Mucosa of stomach (tissue), 1 donor: ENCODE data around the gene SLC37A1.
"Not testable (repeated sequence)": the region's sequence is repeated elsewhere in the genome, so short reads cannot be mapped to it uniquely, and the experiment has no call there.

ENCODE experiments used
- H3K27me3 ChIP-seq: one replicate; pipeline ENCODE4 v1.7.0; 2013; ENCODE audit warnings: mild to moderate bottlenecking, low read length; ENCODE audit not compliant: control insufficient read depth, insufficient read depth
- H3K36me3 ChIP-seq: one replicate; pipeline ENCODE4 v1.7.0; 2013; ENCODE audit warnings: low read length; ENCODE audit not compliant: control insufficient read depth, insufficient read depth
- H3K4me1 ChIP-seq: one replicate; pipeline ENCODE4 v1.7.0; 2013; ENCODE audit warnings: mild to moderate bottlenecking, low read length; ENCODE audit not compliant: control insufficient read depth, insufficient read depth
- H3K4me3 ChIP-seq: one replicate; pipeline ENCODE4 v1.7.0; 2013; ENCODE audit warnings: low read length
- H3K9ac ChIP-seq: one replicate; pipeline ENCODE4 v1.7.0; 2013; ENCODE audit warnings: mild to moderate bottlenecking, low read length, moderate library complexity
- H3K9me3 ChIP-seq: one replicate; pipeline ENCODE4 v1.7.0; 2013; ENCODE audit warnings: mild to moderate bottlenecking, low read length, moderate library complexity; ENCODE audit not compliant: control insufficient read depth
- donor health status: Pancreatic carcinoma.

The SLC37A1 gene

DNA sequence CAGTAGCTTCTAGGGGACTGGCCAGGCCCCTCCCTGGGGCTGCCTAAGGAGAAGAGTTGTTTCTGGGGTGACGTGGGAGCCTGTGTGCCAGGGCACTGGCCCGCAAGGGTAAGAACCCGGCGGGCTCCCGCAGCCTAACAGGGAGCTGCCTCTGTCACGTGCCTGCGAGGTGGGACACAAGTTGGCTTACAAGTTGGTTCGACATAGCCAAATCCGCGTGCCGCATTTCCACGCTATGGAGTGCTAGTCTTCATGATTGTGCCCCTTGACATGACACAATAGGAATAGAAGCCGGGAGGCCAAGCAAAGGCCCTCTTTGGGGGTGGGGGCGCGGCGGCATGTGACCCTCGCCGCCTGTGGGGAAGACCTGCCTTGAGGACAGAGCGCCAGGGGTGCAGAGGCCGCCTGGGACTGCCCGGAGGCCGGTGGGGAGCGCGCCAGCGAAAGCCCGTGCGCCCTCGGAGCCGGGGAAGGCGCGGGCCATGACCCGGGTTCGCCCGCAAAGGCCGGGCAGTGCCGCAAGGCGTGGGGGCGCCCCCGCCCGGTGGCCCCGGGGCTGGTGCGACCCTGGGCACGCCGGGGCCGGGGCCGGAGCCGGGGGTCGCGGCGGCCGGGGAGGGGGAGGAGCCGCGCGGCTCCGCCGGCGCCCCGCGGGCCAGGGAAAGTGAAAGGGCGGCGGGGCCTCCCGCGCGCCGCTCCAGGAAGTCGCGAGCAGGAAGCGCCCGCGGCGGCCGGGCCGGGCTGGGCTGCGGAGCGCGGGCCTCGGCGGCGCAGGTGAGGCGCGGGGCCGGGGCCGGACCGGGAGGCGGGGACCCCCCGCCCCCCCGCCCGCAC is at the start of gene SLC37A1:
SLC37A1 (plus strand) TSS at position 702 of the 834 bp plus-strand sequence. CDS start 4,603 bp downstream, outside the sequence.
- no peaks in the 10 kb centered on the region for H3K27me3 ChIP-seq
- peaks cover 46% of the 10 kb centered on the region for H3K4me1 ChIP-seq
- peak within 1 kb of the TSS; percentile 93 for H3K9ac ChIP-seq
- peak within 1 kb of the TSS; percentile 47 for H3K4me3 ChIP-seq
- no peaks in the 10 kb centered on the region for H3K36me3 ChIP-seq
- no peaks in the 10 kb centered on the region for H3K9me3 ChIP-seq

- no peak overlapping the region for H3K9ac ChIP-seq
- peaks cover 94% of the 10 kb centered on the region for H3K4me1 ChIP-seq
- H3K4me3 ChIP-seq: no peak overlapping the region
- H3K9me3 ChIP-seq: no peaks in the 10 kb centered on the region
- no peaks in the 10 kb centered on the region for H3K36me3 ChIP-seq
- no peaks in the 10 kb centered on the region for H3K27me3 ChIP-seq
Measured at GRCh38 chr21:42463861-42464515, 49.7 kb upstream of the SLC37A1 start.

DNA sequence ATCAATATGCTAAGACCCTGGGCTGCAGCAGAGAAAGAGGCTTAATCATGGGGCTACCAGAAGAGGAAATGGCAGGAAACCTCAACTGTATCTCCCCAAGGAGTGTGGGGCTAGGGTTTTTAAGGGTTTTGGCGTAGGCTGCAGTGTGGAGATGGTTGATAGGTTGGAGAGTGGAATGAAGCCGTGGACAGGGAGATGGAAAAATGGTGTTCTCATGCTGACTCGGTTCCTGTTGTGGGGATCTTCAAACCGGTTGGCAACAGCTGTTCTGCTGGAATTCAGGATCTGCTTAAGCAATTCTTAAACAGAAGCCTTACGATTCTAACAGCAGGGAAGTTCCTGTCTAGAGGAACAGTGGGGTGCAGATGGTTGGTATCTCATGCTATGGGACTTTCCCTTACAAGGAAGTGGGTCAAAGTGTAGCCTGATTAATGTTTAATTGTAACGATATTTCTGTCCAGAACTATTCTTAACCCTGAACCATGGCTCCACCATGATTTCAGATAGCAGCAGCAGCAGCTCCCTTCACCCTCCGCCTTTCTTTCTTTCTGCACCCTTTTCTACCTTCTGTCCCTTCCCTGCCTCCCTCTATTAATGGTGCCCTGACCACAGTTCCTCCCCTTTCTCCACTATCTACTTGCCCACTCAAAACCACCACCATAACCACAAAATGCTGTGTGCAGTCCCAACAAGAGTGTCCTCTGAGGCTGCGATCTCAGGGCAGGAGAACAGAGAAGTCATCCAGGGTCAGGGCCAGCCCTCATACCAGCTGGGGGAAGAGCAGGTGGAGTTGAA is 48.4 kb upstream of the SLC37A1 start:
- no peak overlapping the region for H3K9ac ChIP-seq
- no peaks in the 10 kb centered on the region for H3K36me3 ChIP-seq
- peaks cover 94% of the 10 kb centered on the region for H3K4me1 ChIP-seq
- no peak overlapping the region for H3K4me3 ChIP-seq
- no peaks in the 10 kb centered on the region for H3K27me3 ChIP-seq
- no peaks in the 10 kb centered on the region for H3K9me3 ChIP-seq

- Histone ChIP-seq H3K9me3 (no peaks in the 10 kb centered on the region), H3K27me3 (no peaks in the 10 kb centered on the region), H3K4me3 (no peak overlapping the region), H3K36me3 (no peaks in the 10 kb centered on the region), H3K4me1 (peaks cover 88% of the 10 kb centered on the region), H3K9ac (no peak overlapping the region)
Measured at GRCh38 chr21:42465803-42466127, 47.9 kb upstream of the SLC37A1 start.

DNA sequence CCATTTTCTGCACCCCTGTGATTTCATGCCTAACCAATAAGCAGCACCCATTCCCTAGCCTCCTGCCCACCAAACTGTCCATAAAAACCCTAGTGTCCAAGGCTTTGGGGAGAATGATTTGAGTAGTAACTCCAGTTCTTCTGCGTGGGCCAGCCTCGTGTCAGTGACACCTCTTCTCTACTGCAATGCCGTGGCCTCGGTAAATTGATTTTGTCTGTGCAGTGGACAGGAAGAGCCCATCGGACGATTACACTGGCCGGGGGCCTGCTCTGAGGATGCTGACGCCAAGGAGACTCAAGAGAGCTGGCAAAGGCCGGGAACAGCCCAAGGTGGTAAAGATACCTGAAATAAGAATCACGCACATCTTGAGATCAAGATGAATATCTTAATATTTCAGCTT is 47.0 kb upstream of the SLC37A1 start:
- H3K9ac ChIP-seq: no peak overlapping the region
- no peak overlapping the region for H3K4me3 ChIP-seq
- no peaks in the 10 kb centered on the region for H3K36me3 ChIP-seq
- H3K4me1 ChIP-seq: peaks cover 79% of the 10 kb centered on the region
- no peaks in the 10 kb centered on the region for H3K9me3 ChIP-seq
- H3K27me3 ChIP-seq: no peaks in the 10 kb centered on the region

GRCh38 chr21:42467140-42467983 is 46.3 kb upstream of the SLC37A1 start:
- Histone ChIP-seq H3K4me3 (no peak overlapping the region), H3K4me1 (peaks cover 72% of the 10 kb centered on the region), H3K9me3 (no peaks in the 10 kb centered on the region), H3K36me3 (no peaks in the 10 kb centered on the region), H3K9ac (no peak overlapping the region), H3K27me3 (no peaks in the 10 kb centered on the region)

- Histone ChIP-seq H3K27me3 (no peaks in the 10 kb centered on the region), H3K9ac (no peak overlapping the region), H3K4me1 (peaks cover 62% of the 10 kb centered on the region), H3K36me3 (no peaks in the 10 kb centered on the region), H3K4me3 (no peak overlapping the region), H3K9me3 (no peaks in the 10 kb centered on the region)
Measured at GRCh38 chr21:42468491-42469131, 45.0 kb upstream of the SLC37A1 start.

DNA sequence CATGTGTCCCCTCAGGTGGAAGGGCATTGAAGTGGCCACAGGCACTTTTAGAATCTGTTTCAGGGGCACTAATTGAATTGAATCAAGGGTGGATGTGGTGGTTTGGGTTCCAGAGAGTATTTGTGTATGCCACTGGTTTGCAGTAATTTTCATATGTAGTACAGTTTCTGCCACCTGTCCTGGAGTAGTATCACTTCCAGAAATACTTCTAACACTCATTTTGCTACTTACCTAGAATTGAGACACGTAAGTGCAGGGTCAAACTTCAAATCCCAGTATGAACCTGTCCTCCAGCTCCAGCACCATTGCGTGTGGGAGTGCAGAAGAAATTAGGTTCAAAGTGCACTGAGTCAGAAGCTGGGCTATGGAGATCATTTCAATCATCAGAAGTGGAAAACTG is 44.4 kb upstream of the SLC37A1 start:
- no peaks in the 10 kb centered on the region for H3K9me3 ChIP-seq
- H3K9ac ChIP-seq: no peak overlapping the region
- no peaks in the 10 kb centered on the region for H3K27me3 ChIP-seq
- H3K4me1 ChIP-seq: peaks cover 62% of the 10 kb centered on the region
- H3K4me3 ChIP-seq: no peak overlapping the region
- no peaks in the 10 kb centered on the region for H3K36me3 ChIP-seq

DNA sequence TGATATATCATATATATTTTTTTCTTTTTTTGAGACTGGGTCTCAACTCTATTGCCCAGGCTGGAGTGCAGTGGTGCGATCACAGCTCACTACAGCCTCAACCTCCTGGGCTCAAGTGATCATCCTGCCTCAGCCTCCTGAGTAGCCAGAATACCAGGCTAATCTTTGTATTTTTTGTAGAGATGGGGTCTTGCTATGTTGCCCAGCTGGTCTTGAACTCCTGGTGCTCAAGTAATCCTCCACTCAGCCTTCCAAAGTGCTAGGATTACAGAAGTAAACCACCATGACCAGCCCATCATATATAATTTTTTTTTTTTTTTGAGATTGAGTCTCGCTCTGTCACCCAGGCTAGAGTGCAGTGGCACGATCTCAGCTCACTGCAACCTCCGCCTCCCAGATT is 43.9 kb upstream of the SLC37A1 start:
- H3K9ac ChIP-seq, H3K4me3 ChIP-seq, H3K9me3 ChIP-seq, H3K36me3 ChIP-seq, H3K27me3 ChIP-seq: not testable (repeated sequence)
- peaks cover 62% of the 10 kb centered on the region for H3K4me1 ChIP-seq

DNA sequence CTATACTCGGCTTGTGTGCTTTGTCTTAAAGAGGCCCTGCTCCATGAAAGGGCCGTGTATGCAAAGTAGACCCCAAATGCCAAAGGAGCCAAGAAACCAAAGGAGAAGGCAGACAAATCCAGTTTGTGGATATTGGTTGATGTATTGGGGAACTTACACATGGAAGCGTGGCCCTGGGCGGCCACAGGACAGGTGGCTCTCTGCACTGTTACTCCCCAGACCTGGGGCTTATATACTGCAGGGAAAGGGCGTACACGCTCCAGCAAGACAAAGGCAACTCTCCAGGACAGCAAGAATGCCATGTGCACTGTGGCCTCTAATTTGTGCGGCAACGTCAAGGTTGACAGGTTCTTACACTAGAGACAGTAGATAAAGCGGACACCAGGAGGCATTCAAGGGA is 42.4 kb upstream of the SLC37A1 start:
- Histone ChIP-seq H3K36me3 (no peaks in the 10 kb centered on the region), H3K4me3 (no peak overlapping the region), H3K4me1 (peaks cover 54% of the 10 kb centered on the region), H3K9me3 (no peaks in the 10 kb centered on the region), H3K9ac (no peak overlapping the region), H3K27me3 (no peaks in the 10 kb centered on the region)

- no peak overlapping the region for H3K4me3 ChIP-seq
- no peak overlapping the region for H3K9ac ChIP-seq
- peaks cover 49% of the 10 kb centered on the region for H3K4me1 ChIP-seq
- H3K9me3 ChIP-seq: no peaks in the 10 kb centered on the region
- no peaks in the 10 kb centered on the region for H3K36me3 ChIP-seq
- H3K27me3 ChIP-seq: no peaks in the 10 kb centered on the region
Measured at GRCh38 chr21:42471716-42472330, 41.8 kb upstream of the SLC37A1 start.
